AG09309 (cell line): ENCODE data around the gene PTPRA.
"Not testable (repeated sequence)": the region's sequence is repeated elsewhere in the genome, so short reads cannot be mapped to it uniquely, and the experiment has no call there.

Experiments
- DNase-seq: peaks from one replicate; pipeline ENCODE4 v3.0.0-alpha.2; 2010; ENCODE audit warnings: low read depth
- H3K4me3 ChIP-seq: 2 replicates; pipeline ENCODE4 v1.5.1; 2011; ENCODE audit warnings: mild to moderate bottlenecking, low read depth, low read length, moderate library complexity; ENCODE audit not compliant: control insufficient read depth
- TF ChIP-seq, protein P1 (sequence below): IDR thresholded peaks from 2 replicates; pipeline ENCODE4 v1.5.1; 2011; ENCODE audit warnings: mild to moderate bottlenecking, low read depth, low read length, inconsistent platforms; ENCODE audit not compliant: insufficient read depth, control insufficient read depth; ENCODE audit errors: missing control alignments

PTPRA gene

DNA sequence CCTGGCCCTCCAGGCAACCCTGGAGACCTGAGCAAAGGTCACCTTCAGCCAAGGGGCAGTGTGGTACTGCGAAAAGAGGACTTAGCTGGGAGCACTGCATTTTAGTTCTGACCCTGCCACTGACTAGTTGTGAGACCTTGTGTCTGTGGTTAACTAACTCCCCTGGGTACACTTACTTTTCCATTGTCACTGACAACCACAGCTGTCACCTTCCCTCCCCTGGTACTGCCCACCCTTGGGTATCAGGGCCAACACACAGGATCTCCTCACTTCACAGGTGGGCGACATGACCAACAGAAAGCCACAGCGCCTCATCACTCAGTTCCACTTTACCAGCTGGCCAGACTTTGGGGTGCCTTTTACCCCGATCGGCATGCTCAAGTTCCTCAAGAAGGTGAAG lies 148.5 kb downstream of the PTPRA start:
- DNase-seq = no peak
- H3K4me3 ChIP-seq = no peak overlapping the region
- TF ChIP-seq, protein P1, sequence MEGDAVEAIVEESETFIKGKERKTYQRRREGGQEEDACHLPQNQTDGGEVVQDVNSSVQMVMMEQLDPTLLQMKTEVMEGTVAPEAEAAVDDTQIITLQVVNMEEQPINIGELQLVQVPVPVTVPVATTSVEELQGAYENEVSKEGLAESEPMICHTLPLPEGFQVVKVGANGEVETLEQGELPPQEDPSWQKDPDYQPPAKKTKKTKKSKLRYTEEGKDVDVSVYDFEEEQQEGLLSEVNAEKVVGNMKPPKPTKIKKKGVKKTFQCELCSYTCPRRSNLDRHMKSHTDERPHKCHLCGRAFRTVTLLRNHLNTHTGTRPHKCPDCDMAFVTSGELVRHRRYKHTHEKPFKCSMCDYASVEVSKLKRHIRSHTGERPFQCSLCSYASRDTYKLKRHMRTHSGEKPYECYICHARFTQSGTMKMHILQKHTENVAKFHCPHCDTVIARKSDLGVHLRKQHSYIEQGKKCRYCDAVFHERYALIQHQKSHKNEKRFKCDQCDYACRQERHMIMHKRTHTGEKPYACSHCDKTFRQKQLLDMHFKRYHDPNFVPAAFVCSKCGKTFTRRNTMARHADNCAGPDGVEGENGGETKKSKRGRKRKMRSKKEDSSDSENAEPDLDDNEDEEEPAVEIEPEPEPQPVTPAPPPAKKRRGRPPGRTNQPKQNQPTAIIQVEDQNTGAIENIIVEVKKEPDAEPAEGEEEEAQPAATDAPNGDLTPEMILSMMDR = no peak

DNA sequence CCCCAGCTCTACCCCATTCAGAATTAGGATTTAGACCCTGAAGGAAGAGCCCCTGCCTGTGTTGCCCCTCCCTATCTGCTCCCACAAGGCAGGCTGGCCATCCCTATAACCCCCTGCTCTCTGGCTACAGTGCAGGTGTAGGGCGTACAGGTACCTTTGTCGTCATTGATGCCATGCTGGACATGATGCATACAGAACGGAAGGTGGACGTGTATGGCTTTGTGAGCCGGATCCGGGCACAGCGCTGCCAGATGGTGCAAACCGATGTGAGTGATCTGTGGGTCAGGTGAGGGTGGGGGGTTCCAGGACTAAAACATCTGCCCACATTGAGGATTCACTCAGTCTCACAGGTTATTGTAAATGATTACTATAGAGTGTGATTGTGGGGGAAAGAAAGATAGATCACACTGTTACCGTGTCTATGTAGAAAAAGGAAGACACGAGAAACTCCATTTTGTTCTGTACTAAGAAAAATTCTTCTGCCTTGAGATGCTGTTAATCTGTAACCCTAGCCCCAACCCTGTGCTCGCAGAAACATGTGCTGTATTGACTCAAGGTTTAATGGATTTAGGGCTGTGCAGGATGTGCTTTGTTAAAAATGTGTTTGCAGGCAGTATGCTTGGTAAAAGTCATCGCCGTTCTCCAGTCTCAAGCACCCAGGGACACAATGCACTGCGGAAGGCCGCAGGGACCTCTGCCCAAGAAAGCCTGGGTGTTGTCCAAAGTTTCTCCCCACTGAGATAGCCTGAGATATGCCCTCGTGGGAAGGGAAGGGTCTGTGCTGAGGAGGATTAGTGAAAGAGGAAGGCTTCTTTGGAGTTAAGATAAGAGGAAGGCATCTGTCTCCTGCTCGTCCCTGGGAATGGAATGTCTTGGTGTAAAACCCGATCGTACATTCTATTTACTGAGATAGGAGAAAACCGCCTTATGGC lies 149.5 kb downstream of the PTPRA start:
- not testable (repeated sequence) for H3K4me3 ChIP-seq, DNase-seq

DNA sequence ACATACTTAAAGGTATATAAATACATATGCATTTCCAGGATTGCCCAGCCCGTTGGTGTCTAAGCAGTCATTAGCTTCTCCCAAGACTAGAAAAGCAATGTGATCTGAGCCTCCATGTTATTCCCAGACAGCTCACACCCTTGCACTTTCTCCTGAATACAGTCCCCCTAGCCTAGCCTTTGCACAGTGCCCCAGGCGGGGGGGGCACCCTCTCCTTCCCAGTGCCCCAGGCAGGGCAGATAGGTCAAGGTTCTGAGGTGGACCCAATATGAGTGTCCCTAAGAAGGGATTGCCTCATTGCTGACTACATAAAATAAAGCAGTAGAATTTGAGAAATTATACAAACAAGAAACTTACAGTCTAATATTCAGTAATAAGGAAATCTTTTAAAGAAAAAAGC lies 154.7 kb downstream of the PTPRA start:
- DNase-seq = no peak
- no peak overlapping the region for H3K4me3 ChIP-seq
- TF ChIP-seq, protein P1 = no peak

DNA sequence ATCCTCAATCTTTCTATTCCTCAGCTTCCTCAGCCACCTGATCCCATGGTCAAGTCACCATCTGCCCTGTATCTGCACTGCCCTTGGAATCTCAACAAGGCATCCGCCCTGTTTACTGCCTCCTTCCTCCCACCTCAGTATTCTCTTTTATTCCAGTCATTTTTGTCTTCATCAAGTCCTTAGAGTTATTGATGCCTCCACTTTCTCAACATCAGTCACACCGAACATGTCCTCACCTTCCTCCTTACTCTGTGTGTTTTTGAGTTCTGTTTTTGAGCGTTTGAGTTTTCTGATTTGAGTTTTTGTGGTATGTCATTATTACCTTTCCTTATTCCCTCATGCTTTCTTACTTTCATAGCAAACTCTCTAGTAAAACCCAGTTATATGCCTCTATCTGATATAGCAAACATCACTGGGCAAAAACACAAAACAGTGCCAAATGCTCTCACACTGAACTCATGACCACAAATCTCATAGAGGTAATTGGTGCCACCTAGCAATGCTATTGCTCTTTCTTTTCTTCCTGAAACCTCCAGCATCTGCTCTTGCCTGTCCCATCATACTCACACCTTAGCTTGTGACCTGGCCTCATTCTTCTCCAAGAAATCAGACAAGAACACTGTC lies 158.4 kb downstream of the PTPRA start:
- TF ChIP-seq, protein P1 = no peak
- DNase-seq = no peak
- no peak overlapping the region for H3K4me3 ChIP-seq

DNA sequence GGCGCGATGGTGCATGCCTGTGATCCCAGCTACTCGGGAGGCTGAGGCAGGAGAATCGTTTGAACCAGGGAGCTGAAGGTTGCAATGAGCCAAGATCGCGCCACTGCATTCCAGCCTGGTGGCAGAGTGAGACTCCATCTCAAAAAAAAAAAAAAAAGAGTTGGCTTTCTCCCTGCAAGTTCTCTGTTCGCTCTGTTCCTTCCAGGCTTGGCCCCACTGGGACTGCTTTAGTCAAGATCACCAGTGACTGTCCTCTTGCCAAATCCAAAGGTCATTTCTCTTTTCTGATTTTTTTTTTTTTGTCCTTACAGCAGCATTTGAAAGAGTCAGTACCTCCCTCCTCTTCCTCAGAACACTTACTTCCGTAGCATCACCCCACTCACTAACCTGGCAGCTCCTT lies 159.3 kb downstream of the PTPRA start:
- TF ChIP-seq, protein P1 = no peak
- DNase-seq = no peak
- no peak overlapping the region for H3K4me3 ChIP-seq

DNA sequence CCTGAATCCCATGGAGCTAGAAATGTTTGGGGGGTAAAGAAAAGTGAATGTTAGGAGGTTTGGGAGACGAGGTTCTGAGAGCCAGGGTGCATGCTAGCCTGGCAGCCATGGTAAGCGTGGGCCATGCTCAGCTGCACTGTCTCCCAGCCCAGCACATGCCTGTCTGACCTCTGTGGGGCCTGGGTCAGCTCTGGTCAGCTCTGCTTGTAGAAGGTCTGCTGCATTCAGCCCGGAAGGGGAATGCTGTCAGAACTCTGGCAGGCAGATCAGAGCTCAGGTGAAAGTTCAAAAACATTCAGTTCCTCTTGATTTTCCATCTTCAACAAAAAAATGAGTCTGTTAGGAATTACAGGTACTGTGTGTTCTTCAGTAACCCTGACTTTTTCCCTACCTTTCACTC lies 164.4 kb downstream of the PTPRA start:
- no peak overlapping the region for H3K4me3 ChIP-seq
- TF ChIP-seq, protein P1 = no peak
- no peak for DNase-seq

DNA sequence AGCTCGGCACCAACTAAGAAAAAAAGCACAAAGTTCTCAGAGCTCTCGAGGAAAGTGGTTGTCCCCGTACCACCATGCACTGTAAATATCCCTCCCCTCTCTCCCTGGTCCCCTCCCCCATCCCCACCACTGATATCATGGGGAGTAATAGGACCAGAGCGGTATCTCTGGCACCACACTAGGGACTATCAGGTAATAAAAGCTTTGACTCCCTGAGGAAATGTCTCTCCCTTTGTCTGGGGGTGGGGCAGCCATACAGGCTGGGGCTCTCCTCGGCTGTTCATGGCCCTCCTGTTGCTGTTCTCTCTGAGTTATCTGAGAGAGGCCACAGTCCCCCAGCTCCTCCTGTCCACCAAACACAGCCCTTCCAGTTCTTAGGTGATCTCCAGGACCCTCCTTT lies 165.2 kb downstream of the PTPRA start:
- no peak overlapping the region for H3K4me3 ChIP-seq
- TF ChIP-seq, protein P1 = no peak

More for the DNA sequence above, 165.2 kb downstream of the PTPRA start:
- no peak for DNase-seq
